Transverse colon (tissue), 3 donors: Measurements from ENCODE around the gene ZNF444.

Experiments used
- CTCF ChIP-seq, 5 experiments: fragments of 200-600 bp in 3 of 5; fragments of 450-650 bp in 2 of 5; sonication (generic) in 3 of 5; IDR thresholded peaks; 1 replicate in 2 of 5; 2 replicates in 3 of 5; pipeline ENCODE4 v1.5.1; 2016 to 2017; ENCODE audit warnings: antibody characterized with exemption in 5 of 5, inconsistent platforms in 3 of 5, mild to moderate bottlenecking in 2 of 5, moderate library complexity in 1 of 5
- POLR2A ChIP-seq: fragments of 450-650 bp; IDR thresholded peaks from one replicate; pipeline ENCODE4 v1.6.1; 2016; ENCODE audit warnings: antibody characterized with exemption, mild to moderate bottlenecking, moderate library complexity

GRCh38 chr19:56114051-56114777 is 26.9 kb upstream of the ZNF444 start:
- TF ChIP-seq POLR2A (no peak), CTCF (IDR thresholded peaks at IDR 0.05) (no peak)
